IPS-18c (cell line): ENCODE data around the gene PRR35.

Experiments used
- H3K4me3 ChIP-seq: 2 replicates; pipeline ENCODE4 v1.7.0; 2013; ENCODE audit warnings: low read depth, mild to moderate bottlenecking, low read length, moderate library complexity; ENCODE audit not compliant: insufficient read depth
- H3K9me3 ChIP-seq: one replicate; pipeline ENCODE4 v1.6.1; 2013; ENCODE audit warnings: mild to moderate bottlenecking, low read length, moderate library complexity; ENCODE audit not compliant: control insufficient read depth, insufficient read depth

Gene PRR35

DNA sequence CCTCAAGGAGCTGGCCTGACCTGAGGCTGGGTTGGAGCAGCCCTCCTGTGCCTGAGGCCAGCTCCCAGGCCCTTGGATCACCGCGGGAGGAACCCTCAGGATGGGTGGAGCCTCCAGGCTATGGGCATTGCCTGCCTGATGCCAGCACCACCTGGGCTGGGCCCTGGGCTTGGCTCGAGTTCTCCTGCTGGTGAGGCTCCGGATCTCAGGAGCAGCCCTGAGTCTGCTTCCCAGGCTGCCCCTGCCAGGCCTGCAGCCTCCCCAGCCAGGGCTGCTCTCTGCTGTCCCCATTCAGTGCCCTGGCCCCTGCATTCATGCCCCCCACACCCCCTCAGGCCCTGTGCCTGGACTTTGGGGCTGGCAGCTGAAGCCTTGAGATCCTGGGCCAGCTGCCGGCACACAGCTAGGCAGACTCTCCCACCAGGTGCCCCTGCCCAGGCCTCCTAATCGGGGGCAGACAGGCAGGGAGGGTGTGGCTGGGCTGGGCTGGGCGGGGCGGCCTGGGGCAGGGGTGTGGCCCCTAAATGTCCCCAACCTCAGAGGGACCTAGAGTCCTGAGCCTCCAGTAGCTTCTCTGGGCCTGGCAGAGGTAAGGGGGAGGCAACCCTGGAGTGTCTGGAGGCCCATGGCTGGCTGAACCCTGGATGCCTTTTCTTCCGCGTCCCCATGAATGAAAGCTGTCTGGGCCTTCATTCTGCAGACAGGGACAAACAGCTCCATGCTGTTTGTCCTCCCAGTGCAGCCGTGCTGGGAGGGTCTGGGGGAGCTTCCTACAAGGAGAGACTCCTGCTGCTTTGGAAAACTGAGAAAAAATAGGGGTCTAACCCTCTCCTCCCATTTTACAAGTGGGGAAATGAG lies 8.4 kb downstream of the PRR35 start:
- no peaks in the 10 kb centered on the region for H3K9me3 ChIP-seq
- H3K4me3 ChIP-seq = peak overlapping the region; percentile 53; the same call in 1 of the 2 replicates

DNA sequence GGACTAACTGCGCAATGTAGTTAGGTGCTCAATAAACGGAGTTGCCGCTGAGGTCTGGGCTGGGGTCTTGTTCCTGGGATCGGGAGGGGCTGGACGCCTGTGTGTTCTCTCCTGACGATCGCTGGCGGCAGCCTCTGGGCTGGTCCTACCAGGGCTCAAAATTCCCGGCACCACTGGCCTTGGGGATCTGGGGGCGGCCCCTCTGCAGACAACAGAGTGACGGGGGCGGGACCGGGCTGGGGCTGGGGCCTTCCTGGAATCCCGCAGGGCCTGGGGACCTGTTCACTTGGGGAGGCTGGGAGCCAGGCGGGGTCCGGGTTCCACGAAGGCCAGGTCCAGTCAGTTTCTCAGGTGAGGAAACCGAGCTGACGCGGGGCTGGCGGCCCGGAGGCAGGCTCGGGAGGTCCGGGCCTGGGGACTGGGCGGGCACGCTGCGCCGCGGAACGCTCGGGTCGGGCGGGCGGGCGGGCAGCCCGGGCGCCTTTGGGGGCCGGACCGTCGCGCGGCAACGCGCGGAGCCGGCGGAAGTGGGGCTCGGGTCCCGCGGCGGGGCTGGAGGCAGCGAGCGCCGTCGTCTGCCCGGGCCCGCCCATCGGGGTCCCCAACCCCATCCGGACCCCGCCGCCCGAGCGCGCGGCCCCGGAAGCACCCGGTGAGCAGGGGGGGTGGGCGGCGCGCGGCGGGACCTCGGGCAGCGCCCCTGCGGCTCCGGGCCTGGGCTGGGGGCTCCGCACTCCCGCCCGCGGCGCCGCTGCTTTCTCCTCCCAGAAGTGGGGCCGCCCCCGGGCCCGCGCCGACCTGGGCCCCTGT lies 9.5 kb downstream of the PRR35 start, which contains the start of gene PIGQ:
PIGQ (plus strand) TSS at position 524 of the 810 bp plus-strand sequence. CDS start 4,107 bp downstream, outside the sequence.
- Histone ChIP-seq H3K9me3 (no peaks in the 10 kb centered on the region), H3K4me3 (peak within 1 kb of the TSS; percentile 91)

DNA sequence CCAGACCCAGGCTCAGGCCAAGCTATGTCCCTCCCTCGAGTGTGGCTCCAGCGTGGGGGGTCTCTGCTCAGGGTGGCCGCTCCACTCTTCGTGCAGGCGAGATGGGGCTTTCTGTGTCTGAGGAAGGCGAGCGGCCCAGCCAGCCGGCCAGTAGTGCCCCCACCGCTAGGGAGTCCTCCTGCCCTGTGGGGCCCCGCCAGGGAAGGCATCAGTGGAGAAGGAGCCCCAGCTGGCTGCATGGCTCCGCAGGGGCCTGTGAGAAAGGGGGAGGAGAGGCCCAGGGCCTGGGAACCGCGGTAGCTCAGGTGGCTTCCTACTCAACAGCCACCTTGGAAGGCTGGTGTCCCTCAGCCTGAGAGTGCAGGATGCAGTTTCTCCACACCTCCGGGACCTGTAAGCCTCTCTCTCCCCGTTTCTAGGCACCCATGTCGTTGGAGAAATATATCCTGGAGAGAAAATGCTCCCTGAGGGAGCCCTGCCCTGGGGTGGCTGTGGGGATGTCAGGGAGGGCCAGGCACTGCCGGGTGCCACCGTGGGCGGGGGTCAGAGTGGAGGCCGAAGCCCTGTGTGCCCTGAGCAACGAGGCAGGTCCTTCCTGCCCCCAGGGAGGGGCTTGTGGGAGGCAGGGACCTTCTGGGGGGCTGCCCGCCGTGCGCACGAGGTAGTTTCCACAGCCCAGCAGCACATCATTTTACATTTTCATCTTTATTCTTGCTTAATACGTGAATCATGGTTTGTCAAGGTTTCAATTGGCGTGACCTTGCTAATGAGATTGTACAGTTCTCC lies 12.9 kb downstream of the PRR35 start:
- Histone ChIP-seq H3K4me3 (no peak overlapping the region), H3K9me3 (no peaks in the 10 kb centered on the region)

DNA sequence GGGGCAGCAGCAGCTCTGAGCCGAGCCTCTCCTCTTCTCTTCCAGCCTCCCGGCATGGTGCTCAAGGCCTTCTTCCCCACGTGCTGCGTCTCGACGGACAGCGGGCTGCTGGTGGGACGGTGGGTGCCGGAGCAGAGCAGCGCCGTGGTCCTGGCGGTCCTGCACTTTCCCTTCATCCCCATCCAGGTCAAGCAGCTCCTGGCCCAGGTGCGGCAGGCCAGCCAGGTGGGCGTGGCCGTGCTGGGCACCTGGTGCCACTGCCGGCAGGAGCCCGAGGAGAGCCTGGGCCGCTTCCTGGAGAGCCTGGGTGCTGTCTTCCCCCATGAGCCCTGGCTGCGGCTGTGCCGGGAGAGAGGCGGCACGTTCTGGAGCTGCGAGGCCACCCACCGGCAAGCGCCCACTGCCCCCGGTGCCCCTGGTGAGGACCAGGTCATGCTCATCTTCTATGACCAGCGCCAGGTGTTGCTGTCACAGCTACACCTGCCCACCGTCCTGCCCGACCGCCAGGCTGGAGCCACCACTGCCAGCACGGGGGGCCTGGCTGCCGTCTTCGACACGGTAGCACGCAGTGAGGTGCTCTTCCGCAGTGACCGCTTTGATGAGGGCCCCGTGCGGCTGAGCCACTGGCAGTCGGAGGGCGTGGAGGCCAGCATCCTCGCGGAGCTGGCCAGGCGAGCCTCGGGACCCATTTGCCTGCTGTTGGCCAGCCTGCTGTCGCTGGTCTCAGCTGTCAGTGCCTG lies 14.0 kb downstream of the PRR35 start:
- H3K4me3 ChIP-seq = no peak overlapping the region
- H3K9me3 ChIP-seq = no peaks in the 10 kb centered on the region

DNA sequence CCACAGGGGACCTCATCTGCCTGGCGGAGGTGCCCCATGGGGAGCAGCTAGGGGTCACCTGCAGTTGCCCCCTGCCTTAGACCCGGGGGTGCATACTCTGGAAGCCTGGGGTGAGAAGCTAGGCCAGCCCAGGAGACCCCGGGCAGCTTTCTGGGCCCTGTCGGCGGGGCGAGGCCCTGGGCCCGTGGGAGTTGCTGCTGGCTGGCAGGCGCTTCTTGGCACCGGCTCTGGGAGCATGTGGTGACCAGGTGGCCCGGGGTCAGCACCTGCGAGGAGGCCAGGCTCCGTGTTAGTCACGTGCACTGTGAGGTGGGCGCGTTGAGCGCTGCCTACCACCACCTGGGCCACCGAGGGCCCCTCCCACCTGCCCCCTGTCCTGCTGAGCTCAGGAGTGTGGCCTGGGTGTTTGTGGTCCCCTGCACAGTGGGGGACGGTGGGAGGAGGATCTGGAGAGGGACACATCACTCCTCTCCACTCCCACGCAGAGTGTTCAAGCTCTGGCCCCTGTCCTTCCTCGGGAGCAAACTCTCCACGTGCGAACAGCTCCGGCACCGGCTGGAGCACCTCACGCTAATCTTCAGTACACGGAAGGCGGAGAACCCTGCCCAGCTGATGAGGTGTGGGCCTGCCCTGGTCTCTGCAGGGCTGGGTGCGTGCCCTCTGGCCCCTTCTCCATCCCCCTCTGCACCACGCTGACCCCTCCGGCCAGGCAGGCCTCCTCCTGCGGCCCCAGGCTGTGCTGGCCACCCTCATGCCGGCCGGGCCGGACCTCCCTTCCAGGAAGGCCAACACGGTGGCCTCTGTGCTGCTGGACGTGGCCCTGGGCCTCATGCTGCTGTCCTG lies 15.4 kb downstream of the PRR35 start:
- Histone ChIP-seq H3K9me3 (no peaks in the 10 kb centered on the region), H3K4me3 (no peak overlapping the region)

DNA sequence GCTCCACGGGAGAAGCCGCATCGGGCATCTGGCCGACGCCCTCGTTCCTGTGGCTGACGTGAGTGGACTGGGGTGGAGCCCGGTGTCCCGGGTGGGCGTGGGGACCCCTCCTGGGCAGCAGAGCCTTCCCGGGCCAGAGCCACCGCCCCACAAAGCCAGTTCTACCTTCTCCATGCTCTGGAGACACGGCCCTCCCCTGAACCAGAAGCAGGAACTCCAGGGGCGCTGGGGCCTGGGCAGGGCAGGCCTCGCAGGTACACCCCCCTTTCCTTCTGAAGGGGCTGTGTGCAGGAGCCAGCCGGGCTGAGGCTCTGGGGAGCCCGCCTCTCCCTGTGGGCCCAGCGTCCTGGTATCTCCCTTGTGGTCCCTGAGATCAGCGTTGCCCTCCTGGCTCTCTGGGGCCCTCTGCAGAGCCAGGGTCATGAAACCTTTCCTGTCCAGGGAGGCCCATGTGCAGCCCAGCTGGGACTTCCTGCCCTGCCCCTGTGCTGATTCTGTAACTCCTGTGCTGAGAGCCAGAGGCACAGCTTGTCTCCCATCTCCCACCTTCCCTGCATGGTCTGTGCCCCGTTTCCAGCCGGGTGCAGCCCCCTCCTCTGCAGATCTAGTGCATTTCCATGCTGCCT lies 16.1 kb downstream of the PRR35 start:
- Histone ChIP-seq H3K4me3 (no peak overlapping the region), H3K9me3 (no peaks in the 10 kb centered on the region)

DNA sequence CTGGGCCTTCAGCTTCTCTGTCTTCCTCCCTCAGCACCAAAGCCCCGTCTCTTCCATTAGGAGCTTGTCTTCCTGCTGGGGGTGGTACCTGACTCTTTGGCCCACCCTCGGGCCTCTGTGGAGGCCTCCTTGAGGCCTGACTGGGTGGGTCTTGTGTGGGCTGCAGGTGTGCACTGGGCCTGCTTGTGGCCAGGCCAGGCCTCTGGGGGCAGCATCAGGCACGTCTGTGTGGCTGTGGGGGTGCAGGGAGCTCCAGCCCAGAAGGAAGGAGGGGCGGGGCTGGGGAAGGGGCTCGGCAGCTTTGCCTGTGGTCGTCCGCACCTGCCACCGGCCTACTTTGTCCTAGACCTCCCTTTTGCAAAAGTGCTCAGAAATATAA lies 16.6 kb downstream of the PRR35 start:
- Histone ChIP-seq H3K4me3 (no peak overlapping the region), H3K9me3 (no peaks in the 10 kb centered on the region)

DNA sequence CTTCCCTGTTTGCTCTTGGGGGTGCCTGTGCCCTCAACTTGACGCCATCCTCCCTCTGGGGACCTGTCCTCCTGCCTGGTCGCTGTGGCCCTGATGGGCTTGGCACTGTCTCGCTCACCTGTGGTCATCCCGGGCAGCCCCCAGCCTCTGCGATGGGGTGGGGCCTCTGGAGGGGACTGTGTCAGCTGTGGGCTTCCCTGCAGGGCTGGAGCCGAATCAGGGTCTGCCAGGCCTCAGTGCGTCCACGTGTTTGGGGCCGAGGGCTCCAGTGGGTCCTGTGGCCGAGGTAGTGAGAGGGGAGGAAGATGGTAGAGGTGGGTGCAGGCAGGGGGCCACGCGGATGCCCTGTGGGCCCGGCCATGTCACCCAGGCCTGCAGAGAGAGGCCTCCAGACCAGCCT lies 17.6 kb downstream of the PRR35 start:
- no peaks in the 10 kb centered on the region for H3K9me3 ChIP-seq
- H3K4me3 ChIP-seq = no peak overlapping the region

DNA sequence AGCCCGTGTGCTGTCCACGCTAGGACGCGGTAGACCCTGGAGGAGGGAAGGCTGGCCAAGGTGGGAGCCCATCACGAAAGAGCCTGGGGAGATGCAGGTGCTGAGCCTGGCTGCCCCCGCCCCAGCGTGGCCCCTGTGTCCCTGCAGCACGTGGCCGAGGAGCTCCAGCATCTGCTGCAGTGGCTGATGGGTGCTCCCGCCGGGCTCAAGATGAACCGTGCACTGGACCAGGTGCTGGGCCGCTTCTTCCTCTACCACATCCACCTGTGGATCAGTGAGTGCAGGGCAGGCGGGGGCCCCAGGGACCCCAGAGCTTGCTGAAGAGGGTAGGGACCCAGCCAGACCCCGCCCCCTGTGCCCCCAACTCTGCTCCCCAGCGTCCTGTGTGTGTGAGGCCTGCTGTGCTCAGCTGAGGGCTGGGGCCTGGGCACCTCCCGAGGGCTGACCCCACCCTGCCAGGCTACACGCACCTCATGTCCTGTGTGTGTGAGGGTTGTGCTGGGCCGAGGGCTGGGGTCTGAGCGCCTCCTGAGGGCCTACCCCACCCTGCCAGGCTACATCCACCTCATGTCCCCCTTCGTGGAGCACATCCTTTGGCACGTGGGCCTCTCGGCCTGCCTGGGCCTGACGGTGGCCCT lies 18.2 kb downstream of the PRR35 start:
- Histone ChIP-seq H3K4me3 (no peak overlapping the region), H3K9me3 (no peaks in the 10 kb centered on the region)

DNA sequence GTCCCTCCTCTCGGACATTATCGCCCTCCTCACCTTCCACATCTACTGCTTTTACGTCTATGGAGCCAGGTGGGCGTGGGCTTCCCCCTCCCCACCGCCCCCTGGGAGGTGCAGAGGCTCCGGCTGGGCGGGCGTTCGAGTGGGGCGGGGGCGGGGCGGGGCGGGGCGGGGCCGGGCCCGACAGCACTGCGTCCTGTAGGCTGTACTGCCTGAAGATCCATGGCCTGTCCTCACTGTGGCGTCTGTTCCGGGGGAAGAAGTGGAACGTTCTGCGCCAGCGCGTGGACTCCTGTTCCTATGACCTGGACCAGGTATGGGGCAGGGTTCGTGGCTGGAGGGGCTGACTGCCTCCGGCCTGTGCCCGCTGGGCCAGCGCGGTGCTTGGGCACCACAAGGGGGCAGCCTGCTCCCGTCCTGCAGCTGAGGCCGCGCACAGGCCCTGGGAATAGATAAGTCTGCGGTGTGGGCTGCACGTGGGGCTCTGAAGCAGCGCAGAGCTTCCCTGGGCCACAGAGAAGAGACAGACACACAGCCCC lies 18.7 kb downstream of the PRR35 start:
- Histone ChIP-seq H3K9me3 (no peaks in the 10 kb centered on the region), H3K4me3 (no peak overlapping the region)

DNA sequence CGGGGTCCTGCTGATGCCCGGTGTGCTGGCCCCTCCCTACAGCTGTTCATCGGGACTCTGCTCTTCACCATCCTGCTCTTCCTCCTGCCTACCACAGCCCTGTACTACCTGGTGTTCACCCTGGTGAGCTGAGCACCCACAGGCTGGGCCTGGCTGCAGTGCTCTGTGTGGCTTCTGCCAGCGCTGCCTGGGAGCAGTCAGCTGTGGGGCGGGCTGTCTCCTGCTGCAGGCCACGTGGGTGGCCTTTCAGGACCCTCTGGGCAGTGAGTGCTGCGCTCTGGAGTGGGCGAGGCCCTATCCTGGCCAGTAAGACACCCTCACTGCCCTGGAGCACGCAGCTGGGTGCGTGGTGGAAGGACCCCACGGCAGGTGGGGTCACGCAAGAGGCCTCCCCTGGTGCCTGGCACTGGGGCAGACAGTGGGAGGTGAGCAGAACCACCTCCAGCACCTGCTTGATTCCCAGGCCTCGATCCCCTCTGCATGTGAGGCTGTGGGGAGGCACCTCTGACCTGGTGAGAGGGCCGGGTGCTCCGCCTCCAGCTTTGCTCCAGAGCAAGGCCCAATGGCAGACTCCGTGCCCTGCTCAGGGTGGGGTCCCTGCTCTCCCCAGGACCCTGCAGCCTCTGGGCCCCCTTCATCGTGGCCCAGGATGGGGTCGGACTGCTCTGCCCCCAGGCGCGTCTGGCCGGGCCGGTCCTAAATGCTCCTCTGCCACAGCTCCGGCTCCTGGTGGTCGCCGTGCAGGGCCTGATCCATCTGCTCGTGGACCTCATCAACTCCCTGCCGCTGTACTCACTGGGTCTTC lies 20.1 kb downstream of the PRR35 start:
- Histone ChIP-seq H3K4me3 (no peak overlapping the region), H3K9me3 (no peaks in the 10 kb centered on the region)

DNA sequence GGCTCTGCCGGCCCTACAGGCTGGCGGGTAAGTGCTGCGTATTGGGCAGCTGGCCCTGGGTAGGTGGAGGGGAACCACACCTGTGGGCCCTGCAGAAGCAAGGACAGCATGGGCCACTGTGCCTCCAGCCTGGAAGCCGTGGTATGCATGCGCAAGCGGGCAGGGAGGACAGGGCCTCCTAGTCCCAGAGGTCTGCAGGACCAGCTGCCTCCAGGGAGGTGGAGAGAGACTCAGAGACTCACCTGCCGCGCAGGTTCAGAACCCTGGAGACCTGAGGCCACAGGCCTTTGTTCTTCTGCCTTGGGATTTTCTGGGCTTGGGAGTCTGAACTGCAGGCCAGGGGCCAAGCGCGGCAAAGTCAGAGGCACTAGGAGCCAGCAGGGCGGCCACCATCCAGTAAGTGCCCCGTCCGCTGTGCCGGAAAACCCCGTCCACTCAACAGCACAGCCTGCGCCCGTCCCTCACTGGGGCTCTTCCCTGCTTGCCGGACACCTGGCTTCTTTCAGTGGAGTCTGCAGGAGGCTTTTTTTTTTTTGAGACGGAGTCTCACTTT lies 20.8 kb downstream of the PRR35 start:
- no peaks in the 10 kb centered on the region for H3K9me3 ChIP-seq
- H3K4me3 ChIP-seq = no peak overlapping the region

DNA sequence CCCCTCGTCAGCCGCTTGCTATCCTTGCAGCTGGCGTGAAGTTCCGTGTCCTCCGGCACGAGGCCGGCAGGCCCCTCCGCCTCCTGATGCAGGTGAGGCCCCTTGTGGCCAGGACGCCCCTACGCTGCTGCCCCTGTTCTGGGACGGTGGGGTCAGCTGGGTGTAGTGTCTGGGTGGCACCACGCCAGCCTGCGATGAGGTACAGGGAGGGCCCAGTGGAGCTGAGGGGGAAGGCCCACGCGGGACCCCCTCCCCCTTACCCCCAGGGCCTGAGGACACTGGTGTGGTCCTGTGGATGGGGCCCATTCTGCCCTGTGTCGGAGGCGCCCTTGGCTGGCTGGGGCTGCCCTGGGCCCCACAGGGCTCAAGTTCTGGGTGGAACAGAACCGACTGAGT lies 22.0 kb downstream of the PRR35 start:
- no peak overlapping the region for H3K4me3 ChIP-seq
- no peaks in the 10 kb centered on the region for H3K9me3 ChIP-seq

DNA sequence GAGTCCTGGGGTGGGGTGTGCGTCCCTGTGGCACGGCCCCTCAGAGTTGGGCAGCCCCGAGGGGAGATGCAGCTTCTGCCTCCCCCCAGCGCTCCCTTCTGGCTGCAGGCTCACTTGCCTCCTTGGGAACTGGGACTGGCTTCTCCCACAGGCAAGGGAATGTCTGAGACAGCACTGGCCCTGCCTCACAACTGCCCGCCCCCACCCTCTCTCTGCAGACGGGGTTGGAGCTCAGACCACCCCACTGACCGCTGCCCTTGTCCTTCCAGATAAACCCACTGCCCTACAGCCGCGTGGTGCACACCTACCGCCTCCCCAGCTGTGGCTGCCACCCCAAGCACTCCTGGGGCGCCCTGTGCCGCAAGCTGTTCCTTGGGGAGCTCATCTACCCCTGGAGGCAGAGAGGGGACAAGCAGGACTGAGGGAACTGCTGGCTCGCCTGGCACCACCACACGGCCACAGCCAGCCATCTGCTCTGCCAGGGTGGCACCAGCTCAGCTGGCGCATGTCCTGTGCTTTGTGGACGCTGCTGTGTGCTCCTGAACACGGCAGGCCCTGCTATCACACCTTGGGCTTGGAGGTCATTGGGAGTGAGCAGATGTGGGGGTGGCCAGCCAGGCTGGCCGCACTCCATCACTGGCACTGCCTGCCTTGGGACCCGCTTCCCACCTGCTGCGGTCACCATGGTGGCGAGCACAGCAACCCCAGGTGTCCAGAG lies 22.6 kb downstream of the PRR35 start:
- Histone ChIP-seq H3K4me3 (no peak overlapping the region), H3K9me3 (no peaks in the 10 kb centered on the region)
